SK-N-SH (cell line): ENCODE measurements around the gene EFCAB6.

Experiments used
- EP300 ChIP-seq, 2 experiments: IDR thresholded peaks; 2 replicates each; pipeline versions ENCODE4 v1.4.0 to v1.6.1; 2012; ENCODE audit warnings: borderline replicate concordance in 1 of 2, low read depth in 1 of 2, low read length in 1 of 2
- EZH2phosphoT487 ChIP-seq: fragments of 200-600 bp; sonication (generic); IDR thresholded peaks from 2 replicates; pipeline ENCODE4 v1.6.1; 2017; ENCODE audit warnings: low read depth, mixed run types, mild to moderate bottlenecking, antibody characterized with exemption, moderate library complexity, borderline replicate concordance
- FOXM1 ChIP-seq: IDR thresholded peaks from 2 replicates; pipeline ENCODE4 v1.4.0; 2012; ENCODE audit warnings: low read depth, mild to moderate bottlenecking
- GABPA ChIP-seq: IDR thresholded peaks from 2 replicates; pipeline ENCODE4 v1.4.0; 2012; ENCODE audit warnings: low read depth, mild to moderate bottlenecking
- POLR2AphosphoS5 ChIP-seq: IDR thresholded peaks from 2 replicates; pipeline ENCODE4 v1.6.1; 2012; ENCODE audit warnings: low read depth, low read length
- RCOR1 ChIP-seq: fragments of 150-350 bp; IDR thresholded peaks from 2 replicates; pipeline ENCODE4 v1.6.1; 2017; ENCODE audit warnings: antibody characterized with exemption, low read length
- SMC3 ChIP-seq: IDR thresholded peaks from 2 replicates; pipeline ENCODE4 v1.6.1; 2012; ENCODE audit warnings: low read depth, low read length, improper control_type of control experiment
- YY1 ChIP-seq: IDR thresholded peaks from 2 replicates; pipeline ENCODE4 v1.4.0; 2012; ENCODE audit warnings: low read depth, mild to moderate bottlenecking
- TF ChIP-seq, protein P1 (sequence below): fragments of 200-600 bp; sonication (generic); IDR thresholded peaks from 2 replicates; pipeline ENCODE4 v1.6.1; 2017; ENCODE audit warnings: antibody characterized with exemption, mild to moderate bottlenecking, moderate library complexity
- TF ChIP-seq, protein P2 (sequence below): IDR thresholded peaks from 2 replicates; pipeline ENCODE4 v1.6.1; 2012; ENCODE audit warnings: mild to moderate bottlenecking, low read depth, low read length, moderate library complexity
- TF ChIP-seq, protein P3 (sequence below): fragments of 150-350 bp; IDR thresholded peaks from 2 replicates; pipeline ENCODE4 v1.6.1; 2016; ENCODE audit warnings: mild to moderate bottlenecking, low read depth, low read length

DNA sequence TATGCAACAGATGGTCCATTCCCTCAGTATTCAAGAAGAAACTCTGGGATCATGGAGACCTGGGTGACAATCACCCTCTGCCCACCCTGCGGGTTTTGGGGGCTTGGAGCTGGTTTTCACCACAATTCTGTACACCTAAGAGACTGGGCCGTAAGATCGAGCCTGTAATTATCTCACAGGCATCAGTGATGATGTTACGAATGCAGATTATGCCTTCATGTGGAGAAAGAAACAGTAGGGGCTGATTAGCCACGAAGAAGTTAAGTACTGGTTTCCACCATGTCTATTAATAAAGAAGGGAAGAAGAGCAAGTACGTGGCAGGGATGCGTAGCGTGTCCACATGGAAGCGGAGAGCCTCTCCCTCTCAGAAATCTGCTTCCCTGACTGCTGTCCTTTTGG lies 5.3 kb upstream of the EFCAB6 start:
- TF ChIP-seq, protein P1, sequence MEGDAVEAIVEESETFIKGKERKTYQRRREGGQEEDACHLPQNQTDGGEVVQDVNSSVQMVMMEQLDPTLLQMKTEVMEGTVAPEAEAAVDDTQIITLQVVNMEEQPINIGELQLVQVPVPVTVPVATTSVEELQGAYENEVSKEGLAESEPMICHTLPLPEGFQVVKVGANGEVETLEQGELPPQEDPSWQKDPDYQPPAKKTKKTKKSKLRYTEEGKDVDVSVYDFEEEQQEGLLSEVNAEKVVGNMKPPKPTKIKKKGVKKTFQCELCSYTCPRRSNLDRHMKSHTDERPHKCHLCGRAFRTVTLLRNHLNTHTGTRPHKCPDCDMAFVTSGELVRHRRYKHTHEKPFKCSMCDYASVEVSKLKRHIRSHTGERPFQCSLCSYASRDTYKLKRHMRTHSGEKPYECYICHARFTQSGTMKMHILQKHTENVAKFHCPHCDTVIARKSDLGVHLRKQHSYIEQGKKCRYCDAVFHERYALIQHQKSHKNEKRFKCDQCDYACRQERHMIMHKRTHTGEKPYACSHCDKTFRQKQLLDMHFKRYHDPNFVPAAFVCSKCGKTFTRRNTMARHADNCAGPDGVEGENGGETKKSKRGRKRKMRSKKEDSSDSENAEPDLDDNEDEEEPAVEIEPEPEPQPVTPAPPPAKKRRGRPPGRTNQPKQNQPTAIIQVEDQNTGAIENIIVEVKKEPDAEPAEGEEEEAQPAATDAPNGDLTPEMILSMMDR, result no peak
- TF ChIP-seq YY1 (no peak), RCOR1 (no peak), FOXM1 (no peak), SMC3 (no peak), EZH2phosphoT487 (no peak), GABPA (no peak), POLR2AphosphoS5 (no peak), EP300 (IDR thresholded peaks at IDR 0.05; ENCODE audit: borderline replicate concordance in 1 of 2, low read depth in 1 of 2, low read length in 1 of 2) (no peak)
- TF ChIP-seq, protein P2, sequence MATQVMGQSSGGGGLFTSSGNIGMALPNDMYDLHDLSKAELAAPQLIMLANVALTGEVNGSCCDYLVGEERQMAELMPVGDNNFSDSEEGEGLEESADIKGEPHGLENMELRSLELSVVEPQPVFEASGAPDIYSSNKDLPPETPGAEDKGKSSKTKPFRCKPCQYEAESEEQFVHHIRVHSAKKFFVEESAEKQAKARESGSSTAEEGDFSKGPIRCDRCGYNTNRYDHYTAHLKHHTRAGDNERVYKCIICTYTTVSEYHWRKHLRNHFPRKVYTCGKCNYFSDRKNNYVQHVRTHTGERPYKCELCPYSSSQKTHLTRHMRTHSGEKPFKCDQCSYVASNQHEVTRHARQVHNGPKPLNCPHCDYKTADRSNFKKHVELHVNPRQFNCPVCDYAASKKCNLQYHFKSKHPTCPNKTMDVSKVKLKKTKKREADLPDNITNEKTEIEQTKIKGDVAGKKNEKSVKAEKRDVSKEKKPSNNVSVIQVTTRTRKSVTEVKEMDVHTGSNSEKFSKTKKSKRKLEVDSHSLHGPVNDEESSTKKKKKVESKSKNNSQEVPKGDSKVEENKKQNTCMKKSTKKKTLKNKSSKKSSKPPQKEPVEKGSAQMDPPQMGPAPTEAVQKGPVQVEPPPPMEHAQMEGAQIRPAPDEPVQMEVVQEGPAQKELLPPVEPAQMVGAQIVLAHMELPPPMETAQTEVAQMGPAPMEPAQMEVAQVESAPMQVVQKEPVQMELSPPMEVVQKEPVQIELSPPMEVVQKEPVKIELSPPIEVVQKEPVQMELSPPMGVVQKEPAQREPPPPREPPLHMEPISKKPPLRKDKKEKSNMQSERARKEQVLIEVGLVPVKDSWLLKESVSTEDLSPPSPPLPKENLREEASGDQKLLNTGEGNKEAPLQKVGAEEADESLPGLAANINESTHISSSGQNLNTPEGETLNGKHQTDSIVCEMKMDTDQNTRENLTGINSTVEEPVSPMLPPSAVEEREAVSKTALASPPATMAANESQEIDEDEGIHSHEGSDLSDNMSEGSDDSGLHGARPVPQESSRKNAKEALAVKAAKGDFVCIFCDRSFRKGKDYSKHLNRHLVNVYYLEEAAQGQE, result no peak
- TF ChIP-seq, protein P3, sequence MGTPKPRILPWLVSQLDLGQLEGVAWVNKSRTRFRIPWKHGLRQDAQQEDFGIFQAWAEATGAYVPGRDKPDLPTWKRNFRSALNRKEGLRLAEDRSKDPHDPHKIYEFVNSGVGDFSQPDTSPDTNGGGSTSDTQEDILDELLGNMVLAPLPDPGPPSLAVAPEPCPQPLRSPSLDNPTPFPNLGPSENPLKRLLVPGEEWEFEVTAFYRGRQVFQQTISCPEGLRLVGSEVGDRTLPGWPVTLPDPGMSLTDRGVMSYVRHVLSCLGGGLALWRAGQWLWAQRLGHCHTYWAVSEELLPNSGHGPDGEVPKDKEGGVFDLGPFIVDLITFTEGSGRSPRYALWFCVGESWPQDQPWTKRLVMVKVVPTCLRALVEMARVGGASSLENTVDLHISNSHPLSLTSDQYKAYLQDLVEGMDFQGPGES, result no peak
